GDM1 (cell line): Measurements from ENCODE around the gene BNIP2.

Source experiments
- DNase-seq: peaks from one replicate; lab custom pipeline; 2025; lab: John Stamatoyannopoulos, UW

BNIP2 gene

GRCh38 chr15:59632714-59633113 lies 56.4 kb downstream of the BNIP2 start:
- no peak for DNase-seq

GRCh38 chr15:59622289-59622688 lies 66.8 kb downstream of the BNIP2 start:
- DNase-seq: no peak

- DNase-seq: no peak
These were observed 70.7 kb downstream of the BNIP2 start for GRCh38 chr15:59618406-59618805.

- DNase-seq: no peak
These were observed 72.7 kb downstream of the BNIP2 start for GRCh38 chr15:59616379-59616778.

- no peak for DNase-seq
These were observed 73.5 kb downstream of the BNIP2 start for GRCh38 chr15:59615661-59616060.

GRCh38 chr15:59614153-59614552 lies 75.0 kb downstream of the BNIP2 start:
- no peak for DNase-seq

- no peak for DNase-seq
These were observed 77.6 kb downstream of the BNIP2 start, which contains the start of gene GCNT3 for GRCh38 chr15:59611276-59612260. TSS of gene GCNT3 (plus strand) at chr15:59611783. CDS start at chr15:59618239, 6,456 bp downstream.

- DNase-seq: no peak
These were observed 79.1 kb downstream of the BNIP2 start for GRCh38 chr15:59609730-59610712.
